ENCODE data around the gene SLC11A1.

The SLC11A1 gene

GRCh38 chr2:218370410-218371063 is 11.5 kb upstream of the SLC11A1 start:
- H3K4me3 ChIP-seq (ENCODE audit: control insufficient read depth, low read depth, low read length) = no peak overlapping the region
- no peak for TF ChIP-seq CTCF (conservative IDR thresholded peaks at IDR 0.05; ENCODE audit: control insufficient read depth, insufficient read depth, low read depth, low read length)
- peak; percentile 48 for DNase-seq (ENCODE audit: low read depth)

DNA sequence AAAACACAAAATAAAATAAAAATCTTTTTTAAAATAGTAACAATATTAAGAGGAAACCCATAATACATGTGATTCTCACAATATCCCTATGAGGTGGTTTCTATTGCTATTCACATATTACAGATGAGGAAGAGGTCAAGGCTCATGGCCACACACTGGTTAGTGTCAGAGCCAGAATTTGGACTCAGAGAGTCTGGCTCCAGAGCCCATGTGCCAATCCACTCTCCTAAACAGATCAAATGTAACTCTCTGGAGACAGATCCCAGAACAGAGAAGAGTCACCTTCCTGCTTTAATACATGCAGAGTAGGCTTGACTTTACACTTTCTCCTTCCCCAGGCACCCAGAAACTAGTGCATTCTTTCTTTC is 10.1 kb upstream of the SLC11A1 start:
- TF ChIP-seq CTCF (conservative IDR thresholded peaks at IDR 0.05; ENCODE audit: control insufficient read depth, insufficient read depth, low read depth, low read length) = no peak
- no peak for DNase-seq (ENCODE audit: low read depth)
- no peak overlapping the region for H3K4me3 ChIP-seq (ENCODE audit: control insufficient read depth, low read depth, low read length)

- no peak for DNase-seq (ENCODE audit: low read depth)
- H3K4me3 ChIP-seq (ENCODE audit: control insufficient read depth, low read depth, low read length) = no peak overlapping the region
- no peak for TF ChIP-seq CTCF (conservative IDR thresholded peaks at IDR 0.05; ENCODE audit: control insufficient read depth, insufficient read depth, low read depth, low read length)
Observed at GRCh38 chr2:218374795-218375194, 7.3 kb upstream of the SLC11A1 start.

GRCh38 chr2:218375212-218375611 is 6.9 kb upstream of the SLC11A1 start:
- H3K4me3 ChIP-seq (ENCODE audit: control insufficient read depth, low read depth, low read length) = no peak overlapping the region
- DNase-seq (ENCODE audit: low read depth) = peak; percentile 53
- TF ChIP-seq CTCF (conservative IDR thresholded peaks at IDR 0.05; ENCODE audit: control insufficient read depth, insufficient read depth, low read depth, low read length) = no peak

GRCh38 chr2:218378053-218378452 is 4.0 kb upstream of the SLC11A1 start:
- no peak for TF ChIP-seq CTCF (conservative IDR thresholded peaks at IDR 0.05; ENCODE audit: control insufficient read depth, insufficient read depth, low read depth, low read length)
- DNase-seq (ENCODE audit: low read depth) = no peak
- no peak overlapping the region for H3K4me3 ChIP-seq (ENCODE audit: control insufficient read depth, low read depth, low read length)

GRCh38 chr2:218382785-218383184 is 712 bp downstream of the SLC11A1 start:
- DNase-seq (ENCODE audit: low read depth) = no peak
- TF ChIP-seq CTCF (conservative IDR thresholded peaks at IDR 0.05; ENCODE audit: control insufficient read depth, insufficient read depth, low read depth, low read length) = no peak
- H3K4me3 ChIP-seq (ENCODE audit: control insufficient read depth, low read depth, low read length) = no peak overlapping the region

All from fibroblast of mammary gland (primary cell).